GM12873 (cell line): ENCODE data around the gene NBEA.

Experiments
- TF ChIP-seq, protein P1 (sequence below): IDR thresholded peaks from 2 replicates; pipeline ENCODE4 v1.5.1; 2012; ENCODE audit warnings: low read depth, mild to moderate bottlenecking, moderate library complexity, low read length, control low read depth; ENCODE audit not compliant: insufficient read depth; ENCODE audit errors: missing control alignments

Gene NBEA

DNA sequence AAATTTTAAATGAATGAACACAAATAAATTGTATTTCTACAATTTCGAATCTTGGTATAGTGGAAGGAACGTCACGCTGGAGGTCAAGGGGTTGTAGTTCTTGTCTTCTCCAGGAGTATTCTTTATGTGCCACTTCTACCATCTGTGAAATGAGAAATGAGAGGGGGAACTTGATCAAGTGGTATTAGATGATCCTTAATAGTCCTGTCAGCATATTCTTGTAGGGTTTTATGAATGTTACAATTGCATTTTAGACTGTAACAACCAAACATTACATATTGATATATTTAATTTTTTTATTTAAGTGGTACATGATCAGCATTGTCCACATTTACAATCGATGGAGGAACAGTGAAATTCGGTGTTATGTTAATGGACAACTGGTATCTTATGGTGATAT, 113.6 kb downstream of the NBEA start:
- TF ChIP-seq, protein P1, sequence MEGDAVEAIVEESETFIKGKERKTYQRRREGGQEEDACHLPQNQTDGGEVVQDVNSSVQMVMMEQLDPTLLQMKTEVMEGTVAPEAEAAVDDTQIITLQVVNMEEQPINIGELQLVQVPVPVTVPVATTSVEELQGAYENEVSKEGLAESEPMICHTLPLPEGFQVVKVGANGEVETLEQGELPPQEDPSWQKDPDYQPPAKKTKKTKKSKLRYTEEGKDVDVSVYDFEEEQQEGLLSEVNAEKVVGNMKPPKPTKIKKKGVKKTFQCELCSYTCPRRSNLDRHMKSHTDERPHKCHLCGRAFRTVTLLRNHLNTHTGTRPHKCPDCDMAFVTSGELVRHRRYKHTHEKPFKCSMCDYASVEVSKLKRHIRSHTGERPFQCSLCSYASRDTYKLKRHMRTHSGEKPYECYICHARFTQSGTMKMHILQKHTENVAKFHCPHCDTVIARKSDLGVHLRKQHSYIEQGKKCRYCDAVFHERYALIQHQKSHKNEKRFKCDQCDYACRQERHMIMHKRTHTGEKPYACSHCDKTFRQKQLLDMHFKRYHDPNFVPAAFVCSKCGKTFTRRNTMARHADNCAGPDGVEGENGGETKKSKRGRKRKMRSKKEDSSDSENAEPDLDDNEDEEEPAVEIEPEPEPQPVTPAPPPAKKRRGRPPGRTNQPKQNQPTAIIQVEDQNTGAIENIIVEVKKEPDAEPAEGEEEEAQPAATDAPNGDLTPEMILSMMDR, result no peak

DNA sequence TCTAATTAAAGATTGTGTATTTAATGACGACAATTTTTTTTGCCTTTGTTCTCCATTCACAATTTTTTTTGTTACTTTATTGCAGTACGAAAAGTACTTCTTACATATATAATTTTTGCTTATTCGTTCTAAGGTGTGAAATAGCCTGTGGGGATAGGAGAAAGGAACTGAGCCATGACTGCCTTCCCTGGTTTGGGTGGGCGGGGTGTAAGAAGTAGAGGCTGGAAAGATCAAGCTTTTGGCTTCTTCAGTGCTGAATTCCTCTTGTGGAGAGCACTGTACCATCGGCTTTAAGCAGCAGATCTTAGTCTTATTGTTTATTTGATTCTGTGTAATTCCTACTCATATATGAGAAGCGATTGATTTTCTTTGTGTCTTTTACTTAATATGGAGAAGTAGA, 115.8 kb downstream of the NBEA start:
- TF ChIP-seq, protein P1, result no peak

- TF ChIP-seq, protein P1, result no peak
These were observed 144.6 kb downstream of the NBEA start for GRCh38 chr13:35086667-35087066.

- TF ChIP-seq, protein P1, result no peak
These were observed 150.2 kb downstream of the NBEA start for GRCh38 chr13:35092251-35092650.

DNA sequence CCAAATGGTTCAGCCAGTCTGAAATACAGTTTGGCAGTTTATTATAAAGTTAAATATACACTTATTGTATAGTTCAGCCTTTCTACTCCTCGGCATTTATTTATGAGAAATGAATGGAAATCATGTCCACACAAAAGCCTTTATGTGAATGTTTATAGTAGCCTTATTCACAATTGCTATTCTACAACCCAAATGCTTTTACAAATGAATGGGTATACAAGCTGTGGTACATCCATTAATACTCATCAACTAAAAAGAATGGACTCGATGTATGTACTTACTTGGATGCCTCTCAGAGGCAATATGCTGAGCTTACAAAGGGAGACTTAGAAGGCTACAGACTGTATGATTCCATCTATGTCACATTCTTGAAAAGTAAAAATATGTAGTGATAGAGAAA, 150.7 kb downstream of the NBEA start:
- TF ChIP-seq, protein P1, result no peak

DNA sequence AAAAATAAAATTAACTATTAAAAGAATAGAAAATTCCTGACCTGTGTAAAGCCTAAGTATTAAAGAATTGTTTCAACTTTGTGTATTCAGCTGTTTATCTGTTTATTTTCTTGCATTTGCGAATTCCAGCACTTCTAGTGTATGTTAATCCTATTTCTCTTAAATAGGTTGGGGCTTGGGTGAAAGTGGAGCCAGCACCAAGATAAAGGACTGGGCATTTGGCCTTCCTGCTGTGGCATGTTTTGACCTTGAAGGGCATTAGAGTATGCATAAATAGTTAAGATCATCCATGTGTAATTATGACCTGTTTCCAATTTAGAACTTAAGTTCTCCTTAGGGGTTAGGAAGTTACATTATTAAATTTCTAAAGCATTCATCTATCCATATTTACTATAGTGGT, 151.3 kb downstream of the NBEA start:
- TF ChIP-seq, protein P1, result no peak

DNA sequence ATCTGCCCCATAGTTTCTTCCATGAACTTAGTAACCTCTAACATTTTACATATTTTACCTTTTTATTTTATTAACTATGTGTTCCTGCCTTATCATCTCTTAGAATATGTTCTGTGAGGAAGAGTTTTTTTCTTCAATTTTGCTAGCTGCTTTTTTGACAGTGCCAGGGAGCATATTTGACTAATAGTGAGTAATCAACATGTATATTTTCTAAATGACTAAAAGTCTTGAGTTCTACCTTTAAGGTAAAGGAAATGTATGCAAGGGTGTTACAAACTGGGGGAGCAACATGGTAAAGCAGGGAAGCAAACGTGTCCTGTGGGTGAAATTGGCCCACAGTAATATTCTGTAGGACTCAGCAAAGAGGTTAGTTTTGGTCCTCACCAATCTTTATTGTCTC, 165.5 kb downstream of the NBEA start:
- TF ChIP-seq, protein P1, result no peak
